ENCODE results near the gene AEBP1. TPM values are rescaled to one million over a fixed set of nuclear protein-coding genes. Genes with fewer than 3 reads are reported as not detected.

AEBP1 gene
- total RNA-seq, 1 experiment from 2014 or later = 49.3 TPM

GRCh38 chr7:44098092-44099068 lies 5.8 kb upstream of the AEBP1 start:
- TF ChIP-seq CTCF (conservative IDR thresholded peaks at IDR 0.05) = no peak
- H3K27me3 ChIP-seq (ENCODE audit: insufficient read depth, low read length) = no peaks in the 10 kb centered on the region; the same call in 1 of the 2 replicates

More at GRCh38 chr7:44098092-44099068, 5.8 kb upstream of the AEBP1 start:
- no peak overlapping the region for H2BK120ac ChIP-seq (ENCODE audit: low read depth, low read length, poor library complexity, severe bottlenecking)
- H3K9me3 ChIP-seq (ENCODE audit: control insufficient read depth, low read depth, low read length) = no peaks in the 10 kb centered on the region
- H4K20me1 ChIP-seq (ENCODE audit: control insufficient read depth, insufficient read depth, insufficient read length) = no peaks in the 10 kb centered on the region
- no peak overlapping the region for H2BK15ac ChIP-seq (ENCODE audit: low read depth, low read length)
- H4K91ac ChIP-seq (ENCODE audit: insufficient read length, low read depth, low read length) = no peak overlapping the region
- no peak overlapping the region for H4K5ac ChIP-seq (ENCODE audit: insufficient read length, low read depth, low read length)
- H2AFZ ChIP-seq (ENCODE audit: low read length) = no peak overlapping the region
- Mint-ChIP-seq H3K36me3 (ENCODE audit: insufficient read depth in 1 of 3, low read depth in 3 of 3) (no peaks in the 10 kb centered on the region), H3K27me3 (ENCODE audit: low read depth) (peaks cover 26% of the 10 kb centered on the region), H3K27ac (no peak overlapping the region), H3K9me3 (no peaks in the 10 kb centered on the region; a peak in 1 of 5 replicates), H3K4me3 (no peak overlapping the region), H3K4me1 (peaks cover 1 to 8% of the 10 kb centered on the region in 2 experiments)
- no peak overlapping the region for H3K4ac ChIP-seq (ENCODE audit: low read depth, low read length)
- H3K79me2 ChIP-seq (ENCODE audit: insufficient read depth, low read length) = no peaks in the 10 kb centered on the region
- no peaks in the 10 kb centered on the region for H3K23me2 ChIP-seq (ENCODE audit: insufficient read length, low read depth, low read length, poor library complexity, severe bottlenecking)
- no CpG with 5 or more reads among the region's 6 CpGs for WGBS (ENCODE audit: extremely low coverage, insufficient read length, low lambda C conversion rate)
- no peak overlapping the region for H3K23ac ChIP-seq (ENCODE audit: insufficient read length, low read depth, low read length)
- no peak overlapping the region for H3K56ac ChIP-seq (ENCODE audit: insufficient read length, low read depth, low read length)
- no peak overlapping the region for H2BK20ac ChIP-seq (ENCODE audit: low read depth, low read length, poor library complexity, severe bottlenecking)
- no peaks in the 10 kb centered on the region for H3K79me1 ChIP-seq (ENCODE audit: insufficient read depth, low read depth, low read length, poor library complexity, severe bottlenecking)
- no peak overlapping the region for H3K4me2 ChIP-seq (ENCODE audit: insufficient read depth, insufficient read length, low read length)
- no peak overlapping the region for H2BK12ac ChIP-seq (ENCODE audit: insufficient read length, low read depth, low read length)
- no peak overlapping the region for H3K18ac ChIP-seq (ENCODE audit: insufficient read length, low read depth, low read length)
- no peak overlapping the region for H3K14ac ChIP-seq (ENCODE audit: insufficient read depth, low read length)
- DNase-seq = no peak
- no peak overlapping the region for H2AK5ac ChIP-seq (ENCODE audit: insufficient read length, low read length)
- no peak overlapping the region for H3K27ac ChIP-seq (ENCODE audit: insufficient read length, low read depth, low read length)
- H3T11ph ChIP-seq (ENCODE audit: low read length) = no peak overlapping the region
- no peaks in the 10 kb centered on the region for H3K4me1 ChIP-seq (ENCODE audit: insufficient read depth, low read length)
- H4K8ac ChIP-seq (replicated peaks; ENCODE audit: insufficient read length, low read depth, low read length) = no peak overlapping the region
- no peak overlapping the region for H3K9ac ChIP-seq (ENCODE audit: extremely low read depth, insufficient read length, low read length)
- H2BK5ac ChIP-seq (ENCODE audit: insufficient read length, low read length) = no peak overlapping the region
